ENCODE results near the gene FGFR1OP2.

DNA sequence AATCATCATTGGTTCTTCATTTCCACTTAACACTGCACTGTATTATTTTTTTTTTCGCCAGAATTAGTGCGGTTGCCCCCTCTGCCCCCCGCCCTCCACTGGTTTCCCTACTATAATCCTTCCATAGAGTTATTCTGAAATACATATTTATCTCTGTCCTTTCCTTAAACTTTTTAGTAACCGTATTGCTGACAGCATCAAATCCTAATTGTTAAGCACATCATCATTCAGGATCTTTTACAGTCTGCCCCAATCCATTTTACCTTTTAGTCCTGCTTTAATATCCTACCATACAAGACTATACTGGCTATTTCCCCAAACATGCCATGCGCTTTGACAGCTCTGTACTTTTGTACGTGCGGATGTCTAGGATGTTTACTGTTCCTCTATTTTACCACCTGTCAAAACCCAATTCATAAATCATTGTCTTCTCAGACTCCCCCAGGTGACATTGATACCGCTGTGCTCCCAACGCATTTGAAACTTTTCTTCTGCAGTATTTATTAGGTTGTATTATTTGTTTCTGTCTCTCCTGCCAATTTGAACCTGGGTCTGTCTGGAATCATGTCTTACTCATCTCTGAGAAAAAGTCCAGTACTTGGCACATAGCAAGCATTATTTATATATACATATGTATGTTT lies 1.0 kb downstream of the FGFR1OP2 start:
- TF ChIP-seq POLR2A (IDR thresholded peaks at IDR 0.05; ENCODE audit: low read depth, low read length): no peak
- TF ChIP-seq, protein P1, sequence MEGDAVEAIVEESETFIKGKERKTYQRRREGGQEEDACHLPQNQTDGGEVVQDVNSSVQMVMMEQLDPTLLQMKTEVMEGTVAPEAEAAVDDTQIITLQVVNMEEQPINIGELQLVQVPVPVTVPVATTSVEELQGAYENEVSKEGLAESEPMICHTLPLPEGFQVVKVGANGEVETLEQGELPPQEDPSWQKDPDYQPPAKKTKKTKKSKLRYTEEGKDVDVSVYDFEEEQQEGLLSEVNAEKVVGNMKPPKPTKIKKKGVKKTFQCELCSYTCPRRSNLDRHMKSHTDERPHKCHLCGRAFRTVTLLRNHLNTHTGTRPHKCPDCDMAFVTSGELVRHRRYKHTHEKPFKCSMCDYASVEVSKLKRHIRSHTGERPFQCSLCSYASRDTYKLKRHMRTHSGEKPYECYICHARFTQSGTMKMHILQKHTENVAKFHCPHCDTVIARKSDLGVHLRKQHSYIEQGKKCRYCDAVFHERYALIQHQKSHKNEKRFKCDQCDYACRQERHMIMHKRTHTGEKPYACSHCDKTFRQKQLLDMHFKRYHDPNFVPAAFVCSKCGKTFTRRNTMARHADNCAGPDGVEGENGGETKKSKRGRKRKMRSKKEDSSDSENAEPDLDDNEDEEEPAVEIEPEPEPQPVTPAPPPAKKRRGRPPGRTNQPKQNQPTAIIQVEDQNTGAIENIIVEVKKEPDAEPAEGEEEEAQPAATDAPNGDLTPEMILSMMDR (conservative IDR thresholded peaks at IDR 0.05; ENCODE audit: low read depth, low read length): no peak

All from IMR-90 (cell line).